Neural cell (in vitro differentiated cells): Measurements from ENCODE around the gene ADIPOR1. TPM values are rescaled to one million over a fixed set of nuclear protein-coding genes. Genes with fewer than 3 reads are reported as not detected.
"Not testable (repeated sequence)": the region's sequence is repeated elsewhere in the genome, so short reads cannot be mapped to it uniquely, and the experiment has no call there.

Source experiments
- H2AFZ ChIP-seq: fragments of 200-600, 300-800 bp; sonication (generic), shearing (Covaris generic); 2 replicates; pipeline ENCODE4 v1.6.0; 2014; ENCODE audit warnings: low read depth, mild to moderate bottlenecking, antibody characterized with exemption, low read length, moderate library complexity
- H3F3A ChIP-seq: fragments of 200-600 bp; shearing (Covaris generic); 2 replicates; pipeline ENCODE4 v1.6.1; 2016; ENCODE audit warnings: mild to moderate bottlenecking, moderate library complexity, mixed read lengths, antibody characterized with exemption, low read length; ENCODE audit not compliant: insufficient read depth, poor library complexity, severe bottlenecking
- H3K27ac ChIP-seq: fragments of 200-600, 300-800 bp; sonication (generic), shearing (Covaris generic); 2 replicates; pipeline ENCODE4 v1.5.1; 2014; ENCODE audit warnings: mild to moderate bottlenecking, low read length, moderate library complexity
- H3K27me3 ChIP-seq: fragments of 300-800, 200-600 bp; sonication (generic), shearing (Covaris generic); 2 replicates; pipeline ENCODE4 v1.6.0; 2014; ENCODE audit warnings: mild to moderate bottlenecking, low read depth, low read length, moderate library complexity; ENCODE audit not compliant: insufficient read depth
- H3K36me3 ChIP-seq: fragments of 300-800, 200-600 bp; sonication (generic), shearing (Covaris generic); 2 replicates; pipeline ENCODE4 v1.5.1; 2014; ENCODE audit warnings: mild to moderate bottlenecking, antibody characterized with exemption, low read length, moderate library complexity; ENCODE audit not compliant: insufficient read depth
- H3K4me2 ChIP-seq: fragments of 300-800, 200-600 bp; sonication (generic), shearing (Covaris generic); 2 replicates; pipeline ENCODE4 v1.6.0; 2014; ENCODE audit warnings: mild to moderate bottlenecking, low read length
- H3K4me3 ChIP-seq: fragments of 300-800, 200-600 bp; sonication (generic), shearing (Covaris generic); 2 replicates; pipeline ENCODE4 v1.5.1; 2014; ENCODE audit warnings: mild to moderate bottlenecking, low read length, moderate library complexity
- H3K79me2 ChIP-seq: fragments of 200-600 bp; shearing (Covaris generic); replicated peaks from 2 replicates; pipeline ENCODE4 v1.6.0; 2014; ENCODE audit warnings: mild to moderate bottlenecking, low read length, moderate library complexity; ENCODE audit not compliant: insufficient read depth
- H3K9ac ChIP-seq: fragments of 300-800, 200-600 bp; sonication (generic), shearing (Covaris generic); 2 replicates; pipeline ENCODE4 v1.6.1; 2016; ENCODE audit warnings: mild to moderate bottlenecking, low read length, mixed read lengths
- H3K9me2 ChIP-seq: fragments of 200-600 bp; shearing (Covaris generic); 2 replicates; pipeline ENCODE4 v1.6.1; 2016; ENCODE audit warnings: mild to moderate bottlenecking, low read length, mixed read lengths; ENCODE audit not compliant: insufficient read depth
- H3K9me3 ChIP-seq: fragments of 200-600, 300-800 bp; sonication (generic), shearing (Covaris generic); 2 replicates; pipeline ENCODE4 v1.6.1; 2016; ENCODE audit warnings: mild to moderate bottlenecking, mixed run types, low read length, moderate library complexity, mixed read lengths
- H4K20me1 ChIP-seq: fragments of 200-600 bp; shearing (Covaris generic); 2 replicates; pipeline ENCODE4 v1.6.1; 2016; ENCODE audit warnings: mild to moderate bottlenecking, mixed run types; ENCODE audit not compliant: insufficient read depth
- CTCF ChIP-seq: fragments of 450-650 bp; IDR thresholded peaks from 2 replicates; pipeline ENCODE4 v1.5.1; 2014; ENCODE audit warnings: antibody characterized with exemption, mild to moderate bottlenecking, moderate library complexity; ENCODE audit not compliant: poor library complexity, severe bottlenecking
- EP300 ChIP-seq: fragments of 450-650 bp; conservative IDR thresholded peaks from 2 replicates; pipeline ENCODE4 v1.6.1; 2014; ENCODE audit warnings: antibody characterized with exemption, mild to moderate bottlenecking, moderate library complexity; ENCODE audit not compliant: poor library complexity, severe bottlenecking
- EZH2 ChIP-seq: fragments of 200-600, 300-800 bp; shearing (Covaris generic), sonication (generic); IDR thresholded peaks from 2 replicates; pipeline ENCODE4 v1.6.1; 2014; ENCODE audit warnings: antibody characterized with exemption, low read length, borderline replicate concordance, mild to moderate bottlenecking; ENCODE audit not compliant: insufficient read depth, poor library complexity, severe bottlenecking
- MXI1 ChIP-seq: fragments of 450-650 bp; conservative IDR thresholded peaks from 2 replicates; pipeline ENCODE4 v1.6.1; 2014; ENCODE audit warnings: antibody characterized with exemption, mild to moderate bottlenecking; ENCODE audit not compliant: poor library complexity, severe bottlenecking
- POLR2AphosphoS5 ChIP-seq: IDR thresholded peaks from 2 replicates; pipeline ENCODE4 v1.6.1; 2012
- RAD21 ChIP-seq: fragments of 450-650 bp; conservative IDR thresholded peaks from 2 replicates; pipeline ENCODE4 v1.6.1; 2014; ENCODE audit warnings: antibody characterized with exemption, mild to moderate bottlenecking, moderate library complexity
- SMC3 ChIP-seq: fragments of 450-650 bp; conservative IDR thresholded peaks from 2 replicates; pipeline ENCODE4 v1.6.1; 2014; ENCODE audit warnings: antibody characterized with exemption, mild to moderate bottlenecking, moderate library complexity; ENCODE audit not compliant: poor library complexity
- TAF1 ChIP-seq: IDR thresholded peaks from 2 replicates; pipeline ENCODE4 v1.6.1; 2012; ENCODE audit warnings: low read depth
- polyA plus RNA-seq: library from polyadenylated mRNA; depleted of rRNA; stranded (reverse); fragments of >200 nt; gene quantifications from 2 replicates; pipeline ENCODE4 v1.2.3, GENCODE V29; 2014
- TF ChIP-seq, protein P1 (sequence below): IDR thresholded peaks from 2 replicates; pipeline ENCODE4 v1.6.1; 2012; ENCODE audit warnings: borderline replicate concordance

ADIPOR1 gene
- polyA plus RNA-seq, 1 donor from 2014 or later: 72.3 TPM

DNA sequence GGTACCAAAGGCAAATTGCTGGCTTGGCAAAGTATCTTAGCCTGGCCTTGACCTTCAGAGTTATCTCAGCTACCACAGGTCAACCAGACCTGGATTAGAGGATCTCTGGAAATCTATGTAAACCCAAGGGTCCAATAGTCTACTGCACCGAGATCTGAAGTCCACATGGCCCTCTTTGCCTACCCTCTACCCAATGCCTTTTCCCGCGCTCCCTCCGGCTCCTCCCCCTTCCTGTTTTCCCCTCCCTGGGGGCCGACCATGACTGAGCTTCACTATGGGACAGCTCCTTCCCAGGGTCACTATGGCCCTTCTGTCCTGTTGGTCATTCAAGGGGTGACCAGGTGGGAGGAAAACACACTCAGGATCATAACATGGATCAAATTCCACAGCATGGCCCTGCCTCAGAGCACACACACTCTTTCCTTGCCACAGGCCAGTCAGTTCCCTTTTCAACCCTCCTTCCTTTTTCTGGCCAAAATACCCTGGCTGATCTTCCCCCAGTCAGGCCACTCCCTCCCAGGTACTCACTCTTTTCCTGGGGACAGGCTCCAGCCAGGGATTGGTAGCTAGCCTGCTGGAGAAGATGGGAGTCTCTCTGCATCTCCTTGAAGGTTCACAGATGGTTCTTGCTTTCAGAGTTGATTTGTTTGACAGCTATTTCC is 29.9 kb upstream of the ADIPOR1 start:
- TF ChIP-seq POLR2AphosphoS5: no peak
- no peak for TF ChIP-seq MXI1
- TF ChIP-seq CTCF: no peak
- TF ChIP-seq EP300: no peak
- TF ChIP-seq SMC3: no peak
- TF ChIP-seq, protein P1, sequence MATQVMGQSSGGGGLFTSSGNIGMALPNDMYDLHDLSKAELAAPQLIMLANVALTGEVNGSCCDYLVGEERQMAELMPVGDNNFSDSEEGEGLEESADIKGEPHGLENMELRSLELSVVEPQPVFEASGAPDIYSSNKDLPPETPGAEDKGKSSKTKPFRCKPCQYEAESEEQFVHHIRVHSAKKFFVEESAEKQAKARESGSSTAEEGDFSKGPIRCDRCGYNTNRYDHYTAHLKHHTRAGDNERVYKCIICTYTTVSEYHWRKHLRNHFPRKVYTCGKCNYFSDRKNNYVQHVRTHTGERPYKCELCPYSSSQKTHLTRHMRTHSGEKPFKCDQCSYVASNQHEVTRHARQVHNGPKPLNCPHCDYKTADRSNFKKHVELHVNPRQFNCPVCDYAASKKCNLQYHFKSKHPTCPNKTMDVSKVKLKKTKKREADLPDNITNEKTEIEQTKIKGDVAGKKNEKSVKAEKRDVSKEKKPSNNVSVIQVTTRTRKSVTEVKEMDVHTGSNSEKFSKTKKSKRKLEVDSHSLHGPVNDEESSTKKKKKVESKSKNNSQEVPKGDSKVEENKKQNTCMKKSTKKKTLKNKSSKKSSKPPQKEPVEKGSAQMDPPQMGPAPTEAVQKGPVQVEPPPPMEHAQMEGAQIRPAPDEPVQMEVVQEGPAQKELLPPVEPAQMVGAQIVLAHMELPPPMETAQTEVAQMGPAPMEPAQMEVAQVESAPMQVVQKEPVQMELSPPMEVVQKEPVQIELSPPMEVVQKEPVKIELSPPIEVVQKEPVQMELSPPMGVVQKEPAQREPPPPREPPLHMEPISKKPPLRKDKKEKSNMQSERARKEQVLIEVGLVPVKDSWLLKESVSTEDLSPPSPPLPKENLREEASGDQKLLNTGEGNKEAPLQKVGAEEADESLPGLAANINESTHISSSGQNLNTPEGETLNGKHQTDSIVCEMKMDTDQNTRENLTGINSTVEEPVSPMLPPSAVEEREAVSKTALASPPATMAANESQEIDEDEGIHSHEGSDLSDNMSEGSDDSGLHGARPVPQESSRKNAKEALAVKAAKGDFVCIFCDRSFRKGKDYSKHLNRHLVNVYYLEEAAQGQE: no peak
- no peak for TF ChIP-seq TAF1
- no peak for TF ChIP-seq EZH2
- TF ChIP-seq RAD21: no peak
- Histone ChIP-seq H3K4me3 (no peak overlapping the region), H3K79me2 (no peaks in the 10 kb centered on the region), H3K9me2 (no peaks in the 10 kb centered on the region), H3K9ac (no peak overlapping the region), H4K20me1 (no peaks in the 10 kb centered on the region), H3K36me3 (no peaks in the 10 kb centered on the region), H3K4me2 (no peak overlapping the region), H3F3A (no peaks in the 10 kb centered on the region), H3K27me3 (no peaks in the 10 kb centered on the region), H3K9me3 (no peaks in the 10 kb centered on the region), H3K27ac (no peak overlapping the region), H2AFZ (no peak overlapping the region)

DNA sequence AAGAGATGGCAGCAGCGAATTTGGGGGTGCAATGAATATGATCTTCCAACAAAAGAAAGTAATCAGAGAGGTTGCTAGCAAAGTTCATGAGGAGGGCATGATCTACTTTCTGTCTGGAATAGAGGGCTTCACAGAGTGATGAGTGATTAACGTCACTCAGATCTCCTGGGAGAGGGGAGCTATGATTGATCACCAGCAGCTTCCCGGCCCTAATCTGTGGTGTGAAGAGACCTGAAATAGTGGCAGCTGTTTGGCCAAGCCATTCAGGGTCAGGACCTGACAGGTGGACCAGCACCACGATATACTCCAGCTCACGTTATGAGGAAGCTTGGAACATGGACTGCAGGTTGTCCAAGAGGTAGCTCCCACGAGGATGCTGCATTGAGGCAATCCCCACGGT is 29.1 kb upstream of the ADIPOR1 start:
- Histone ChIP-seq H3K79me2 (no peaks in the 10 kb centered on the region), H3F3A (no peaks in the 10 kb centered on the region), H3K9me3 (no peaks in the 10 kb centered on the region), H3K36me3 (no peaks in the 10 kb centered on the region), H3K4me2 (no peak overlapping the region), H3K27me3 (no peaks in the 10 kb centered on the region), H3K4me3 (no peak overlapping the region), H2AFZ (no peak overlapping the region), H4K20me1 (no peaks in the 10 kb centered on the region), H3K27ac (no peak overlapping the region), H3K9ac (no peak overlapping the region), H3K9me2 (no peaks in the 10 kb centered on the region)
- no peak for TF ChIP-seq CTCF
- TF ChIP-seq EP300: no peak
- TF ChIP-seq TAF1: no peak
- no peak for TF ChIP-seq EZH2
- no peak for TF ChIP-seq MXI1
- no peak for TF ChIP-seq POLR2AphosphoS5
- TF ChIP-seq, protein P1: no peak
- TF ChIP-seq SMC3: no peak
- TF ChIP-seq RAD21: no peak

- not testable (repeated sequence) for H3K9me2 ChIP-seq, H3K9me3 ChIP-seq, H3K27ac ChIP-seq, H3K4me3 ChIP-seq, H3F3A ChIP-seq, H3K36me3 ChIP-seq, H3K79me2 ChIP-seq, H3K9ac ChIP-seq, H2AFZ ChIP-seq, H4K20me1 ChIP-seq, H3K27me3 ChIP-seq, H3K4me2 ChIP-seq
Measured at GRCh38 chr1:202986120-202986519, 28.0 kb upstream of the ADIPOR1 start.
